Thymus (tissue), 11 donors: Measurements from ENCODE around the gene PKD2L2. TPM values are rescaled to one million over a fixed set of nuclear protein-coding genes. Genes with fewer than 3 reads are reported as not detected.
"Not testable (repeated sequence)": the region's sequence is repeated elsewhere in the genome, so short reads cannot be mapped to it uniquely, and the experiment has no call there.

Experiments used
- DNase-seq, 9 donors: peaks; one replicate each; pipeline ENCODE4 v3.0.0-alpha.2; 2013; ENCODE audit warnings: low spot score in 9 of 9, low read depth in 6 of 9, missing footprints in 1 of 9
- H3K27ac ChIP-seq, 2 donors: one replicate each; pipeline ENCODE4 v1.5.1; 2013; ENCODE audit warnings: control low read depth in 1 of 2, low read depth in 1 of 2, low read length in 1 of 2, mild to moderate bottlenecking in 1 of 2, moderate library complexity in 1 of 2
- H3K27me3 ChIP-seq, 2 donors: one replicate each; pipeline ENCODE4 v1.5.1; 2013; ENCODE audit warnings: low read length in 1 of 2; ENCODE audit not compliant: control insufficient read depth in 2 of 2, insufficient read depth in 1 of 2
- H3K36me3 ChIP-seq, 2 donors: one replicate each; pipeline ENCODE4 v1.5.1; 2013; ENCODE audit warnings: low read length in 1 of 2, mild to moderate bottlenecking in 1 of 2, moderate library complexity in 1 of 2; ENCODE audit not compliant: control insufficient read depth in 2 of 2, insufficient read depth in 2 of 2
- H3K4me1 ChIP-seq, 2 donors: one replicate each; pipeline ENCODE4 v1.5.1; 2013; ENCODE audit warnings: low read length in 2 of 2; ENCODE audit not compliant: control insufficient read depth in 2 of 2, insufficient read depth in 2 of 2
- H3K4me3 ChIP-seq, 2 donors: one replicate each; pipeline ENCODE4 v1.5.1; 2013; ENCODE audit warnings: low read length in 2 of 2, control low read depth in 1 of 2, mild to moderate bottlenecking in 1 of 2
- H3K9me3 ChIP-seq, 2 donors: one replicate each; pipeline ENCODE4 v1.5.1; 2013; ENCODE audit warnings: low read length in 1 of 2, mild to moderate bottlenecking in 1 of 2; ENCODE audit not compliant: control insufficient read depth in 2 of 2, insufficient read depth in 1 of 2
- WGBS: extraction: QIAGEN DNeasy Blood & Tissue Kit; methylation state at CpG from one replicate; pipeline ENCODE4 v1.1.7; 2013; 5-methylcytosine and 5-hydroxymethylcytosine counted together
- polyA plus RNA-seq: library from polyadenylated mRNA; stranded (reverse); fragments of 200-250 nt; gene quantifications from one replicate; pipeline ENCODE4 v1.2.3, GENCODE V29; 2013
- total RNA-seq: library from RNA; stranded (reverse); fragments of 120-200 nt; gene quantifications from one replicate; pipeline ENCODE4 v1.2.4, GENCODE V29; 2013
- donor health status: healthy.

Gene PKD2L2
- total and polyA plus RNA-seq, 2 donors: 0.07 TPM; not detected in 1

DNA sequence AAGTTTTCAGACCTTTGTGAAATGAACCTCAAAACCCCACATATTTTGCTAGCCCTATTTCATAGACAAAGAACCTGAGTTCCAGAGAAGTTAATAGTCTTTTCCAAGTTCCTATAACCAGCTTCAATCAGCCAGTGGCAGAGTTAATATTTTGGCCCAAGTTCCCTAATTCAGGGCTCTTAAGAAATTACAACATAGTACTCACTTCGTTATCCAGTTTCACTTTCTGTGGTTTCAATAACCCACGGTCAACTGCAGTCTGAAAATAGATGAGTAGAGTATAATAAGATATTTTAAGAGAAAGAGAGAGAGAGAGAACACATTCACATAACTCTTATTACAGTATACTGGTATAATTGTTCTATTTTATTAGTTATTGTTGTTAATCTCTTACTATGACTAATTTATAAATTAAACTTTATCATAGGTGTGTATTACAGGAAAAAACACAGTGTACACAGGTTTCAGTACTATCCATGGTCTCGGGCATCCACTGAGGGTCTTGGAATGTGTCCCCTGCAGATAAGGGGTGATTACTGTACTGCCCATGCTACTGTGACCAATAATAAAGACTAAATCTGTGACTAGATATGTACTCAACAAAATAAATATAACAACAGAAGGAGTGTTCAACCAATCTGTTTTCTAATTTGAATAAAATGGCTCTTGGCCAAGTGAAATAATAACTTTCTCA lies 30.9 kb upstream of the PKD2L2 start:
- H3K36me3 ChIP-seq: no peaks in the 10 kb centered on the region
- DNase-seq: peak in 4 of 9 donors; percentile 2 to 38 (median 6)
- H3K9me3 ChIP-seq: no peaks in the 10 kb centered on the region
- H3K4me1 ChIP-seq: peaks cover 2 to 3% of the 10 kb centered on the region in 2 donors
- H3K27me3 ChIP-seq: no peaks in the 10 kb centered on the region
- H3K4me3 ChIP-seq: peak overlapping the region in 1 of 2 donors; percentile 21
- H3K27ac ChIP-seq: no peak overlapping the region
- 32% methylated on average over 3 of the region's 3 CpGs for WGBS

GRCh38 chr5:137858954-137859353 lies 30.3 kb upstream of the PKD2L2 start:
- no peak for DNase-seq
- peaks cover 2 to 3% of the 10 kb centered on the region in 2 donors for H3K4me1 ChIP-seq
- WGBS: 95% methylated on average over 5 of the region's 5 CpGs
- no peaks in the 10 kb centered on the region for H3K36me3 ChIP-seq
- no peak overlapping the region for H3K4me3 ChIP-seq
- no peaks in the 10 kb centered on the region for H3K27me3 ChIP-seq
- no peaks in the 10 kb centered on the region for H3K9me3 ChIP-seq
- H3K27ac ChIP-seq: no peak overlapping the region

- DNase-seq: no peak
- peaks cover 2 to 3% of the 10 kb centered on the region in 2 donors for H3K4me1 ChIP-seq
- no peak overlapping the region for H3K4me3 ChIP-seq
- no peaks in the 10 kb centered on the region for H3K27me3 ChIP-seq
- 96% methylated on average over 3 of the region's 3 CpGs for WGBS
- no peak overlapping the region for H3K27ac ChIP-seq
- H3K36me3 ChIP-seq: no peaks in the 10 kb centered on the region
- no peaks in the 10 kb centered on the region for H3K9me3 ChIP-seq
Measured at GRCh38 chr5:137862251-137862650, 27.0 kb upstream of the PKD2L2 start.

DNA sequence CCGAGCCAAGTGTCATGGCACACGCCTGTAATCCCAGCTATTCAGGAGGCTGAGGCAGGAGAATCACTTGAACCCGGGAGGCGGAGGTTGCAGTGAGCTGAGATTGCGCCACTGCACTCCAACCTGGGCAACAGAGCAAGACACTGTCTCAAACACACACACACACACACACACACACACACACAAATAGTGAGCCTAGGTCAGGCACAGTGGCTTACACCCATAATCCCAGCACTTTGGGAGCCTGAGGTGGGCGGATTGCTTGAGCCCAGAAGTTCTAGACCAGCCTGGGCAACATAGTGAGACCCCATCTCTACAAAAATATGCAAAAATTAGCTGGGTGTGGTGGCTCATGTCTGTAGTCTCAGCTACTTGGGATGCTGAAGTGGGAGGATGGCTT lies 25.6 kb upstream of the PKD2L2 start:
- WGBS: 97% methylated on average over 6 of the region's 6 CpGs

GRCh38 chr5:137866541-137867388 lies 22.5 kb upstream of the PKD2L2 start:
- Histone ChIP-seq H3K27ac (no peak overlapping the region), H3K4me3 (no peak overlapping the region), H3K27me3 (no peaks in the 10 kb centered on the region), H3K36me3 (no peaks in the 10 kb centered on the region), H3K4me1 (no peaks in the 10 kb centered on the region), H3K9me3 (no peaks in the 10 kb centered on the region)
- 98% methylated on average over 4 of the region's 4 CpGs for WGBS
- DNase-seq: no peak

More for the DNA sequence above, 25.6 kb upstream of the PKD2L2 start:
- H3K4me3 ChIP-seq, H3K9me3 ChIP-seq, DNase-seq, H3K27ac ChIP-seq, H3K27me3 ChIP-seq, H3K36me3 ChIP-seq, H3K4me1 ChIP-seq: not testable (repeated sequence)

DNA sequence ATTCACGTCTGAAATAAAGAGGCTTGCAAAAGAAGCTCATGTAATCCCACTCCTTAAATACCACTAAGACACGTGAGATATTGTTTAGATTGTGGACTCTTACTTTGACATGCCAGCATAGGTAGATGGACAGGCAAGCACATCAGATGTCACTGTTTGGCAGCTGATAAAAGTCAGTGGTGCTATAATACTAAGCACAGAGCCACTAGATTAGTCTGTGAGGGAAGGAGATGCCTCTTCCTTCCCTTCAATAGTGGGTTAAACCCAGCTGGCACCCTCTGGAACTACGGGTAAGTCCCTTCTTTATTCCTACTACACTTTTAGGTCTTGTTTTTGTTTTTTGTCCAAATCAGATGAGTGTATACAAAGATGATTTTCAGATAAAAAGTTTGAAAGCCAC lies 21.6 kb upstream of the PKD2L2 start, which contains the start of gene MYOT:
Gene MYOT, plus strand, starts transcription at position 197 of the 400 bp plus-strand sequence. CDS start 2,792 bp downstream, outside the sequence.
- no peak for DNase-seq
- Histone ChIP-seq H3K9me3 (no peaks in the 10 kb centered on the region), H3K36me3 (no peaks in the 10 kb centered on the region), H3K27ac (no peak within 1 kb of the TSS), H3K4me3 (no peak within 1 kb of the TSS), H3K4me1 (no peaks in the 10 kb centered on the region), H3K27me3 (no peaks in the 10 kb centered on the region)
- 88% methylated on average over 3 of the region's 3 CpGs for WGBS

DNA sequence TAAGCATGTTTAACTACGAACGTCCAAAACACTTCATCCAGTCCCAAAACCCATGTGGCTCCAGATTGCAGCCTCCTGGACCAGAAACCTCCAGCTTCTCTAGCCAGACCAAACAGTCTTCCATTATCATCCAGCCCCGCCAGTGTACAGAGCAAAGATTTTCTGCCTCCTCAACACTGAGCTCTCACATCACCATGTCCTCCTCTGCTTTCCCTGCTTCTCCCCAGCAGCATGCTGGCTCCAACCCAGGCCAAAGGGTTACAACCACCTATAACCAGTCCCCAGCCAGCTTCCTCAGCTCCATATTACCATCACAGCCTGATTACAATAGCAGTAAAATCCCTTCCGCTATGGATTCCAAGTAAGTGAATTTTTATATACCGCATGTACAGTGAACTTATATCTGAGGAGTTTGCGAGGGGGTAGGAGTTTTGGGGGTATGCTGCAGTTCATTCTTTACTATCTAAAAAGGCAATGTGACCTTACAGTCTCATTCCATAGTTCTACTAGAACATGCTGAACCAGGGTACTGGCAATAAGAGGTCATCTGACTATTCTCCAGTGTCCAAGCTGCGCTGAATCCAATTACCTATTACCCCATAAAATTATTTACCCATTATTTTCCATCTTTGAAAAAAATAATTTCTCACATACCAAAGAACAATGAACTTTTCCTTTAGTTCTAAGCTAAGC lies 18.5 kb upstream of the PKD2L2 start:
- Histone ChIP-seq H3K27me3 (no peaks in the 10 kb centered on the region), H3K4me3 (no peak overlapping the region), H3K27ac (no peak overlapping the region), H3K36me3 (no peaks in the 10 kb centered on the region), H3K4me1 (no peaks in the 10 kb centered on the region), H3K9me3 (no peaks in the 10 kb centered on the region)
- no peak for DNase-seq
- WGBS: 98% methylated on average over 7 of the region's 7 CpGs

- Histone ChIP-seq H3K36me3 (no peaks in the 10 kb centered on the region), H3K27ac (no peak overlapping the region), H3K27me3 (no peaks in the 10 kb centered on the region), H3K4me1 (no peaks in the 10 kb centered on the region), H3K9me3 (no peaks in the 10 kb centered on the region), H3K4me3 (no peak overlapping the region)
- WGBS: 97% methylated on average over 3 of the region's 3 CpGs
- no peak for DNase-seq
Measured at GRCh38 chr5:137871571-137871970, 17.7 kb upstream of the PKD2L2 start.

GRCh38 chr5:137872466-137872865 lies 16.8 kb upstream of the PKD2L2 start:
- Histone ChIP-seq H3K27me3 (no peaks in the 10 kb centered on the region), H3K4me3 (no peak overlapping the region), H3K4me1 (no peaks in the 10 kb centered on the region), H3K9me3 (no peaks in the 10 kb centered on the region), H3K36me3 (no peaks in the 10 kb centered on the region), H3K27ac (no peak overlapping the region)
- DNase-seq: no peak
- 90% methylated on average over 3 of the region's 3 CpGs for WGBS
